Esophagus squamous epithelium (tissue), 4 donors: Measurements from ENCODE around the gene RILP.

Experiments
- CTCF ChIP-seq, 6 experiments: fragments of 450-650 bp in 4 of 6; fragments of 200-600 bp in 2 of 6; sonication (generic) in 2 of 6; IDR thresholded peaks; one replicate each; pipeline ENCODE4 v1.5.1; 2016 to 2019; ENCODE audit warnings: antibody characterized with exemption in 6 of 6, mild to moderate bottlenecking in 4 of 6, moderate library complexity in 4 of 6
- POLR2A ChIP-seq, 4 donors: fragments of 450-650 bp; IDR thresholded peaks; one replicate each; pipeline ENCODE4 v1.6.1; 2017; ENCODE audit warnings: antibody characterized with exemption in 4 of 4, mild to moderate bottlenecking in 4 of 4, moderate library complexity in 3 of 4

- TF ChIP-seq CTCF (IDR thresholded peaks at IDR 0.05): no peak
- TF ChIP-seq POLR2A (IDR thresholded peaks at IDR 0.05): no peak
Measured at GRCh38 chr17:1650731-1651558, 1.3 kb upstream of the RILP start.
